H1 (cell line): ENCODE data around the gene RPL13A.

ENCODE experiments used
- CHD1 ChIP-seq: IDR thresholded peaks from 2 replicates; pipeline ENCODE4 v1.6.1; 2012; ENCODE audit warnings: low read depth, low read length, improper control_type of control experiment
- CTCF ChIP-seq, 3 experiments: IDR thresholded peaks; 1 replicate in 2 of 3; 2 replicates in 1 of 3; pipeline versions ENCODE4 v1.5.1 to v1.6.1; 2011; ENCODE audit warnings: low read length in 3 of 3, mild to moderate bottlenecking in 3 of 3, inconsistent platforms in 2 of 3, low read depth in 1 of 3, moderate library complexity in 1 of 3; ENCODE audit not compliant: insufficient read depth in 1 of 3; ENCODE audit errors: control extremely low read depth in 1 of 3
- EZH2 ChIP-seq: fragments of 200-600 bp; sonication (generic); IDR thresholded peaks from 2 replicates; pipeline ENCODE4 v1.7.1; 2012; ENCODE audit warnings: low read depth, mild to moderate bottlenecking, moderate library complexity, low read length, inconsistent platforms; ENCODE audit not compliant: severe bottlenecking
- HDAC6 ChIP-seq: IDR thresholded peaks from one replicate; pipeline ENCODE4 v1.7.1; 2012; ENCODE audit warnings: low read depth, mild to moderate bottlenecking, inconsistent platforms, low read length, moderate library complexity
- RFX5 ChIP-seq: IDR thresholded peaks from 2 replicates; pipeline ENCODE4 v1.6.1; 2011; ENCODE audit warnings: low read depth, low read length, improper control_type of control experiment, borderline replicate concordance

- TF ChIP-seq HDAC6 (no peak), EZH2 (no peak), CTCF (IDR thresholded peaks at IDR 0.05; ENCODE audit: control extremely low read depth in 1 of 3, insufficient read depth in 1 of 3, low read depth in 1 of 3, low read length in 3 of 3) (no peak), CHD1 (no peak), RFX5 (no peak)
Measured at GRCh38 chr19:49468746-49469447, 18.5 kb upstream of the RPL13A start.
